GM19468 (cell line): ENCODE data around the gene GZMH.
"Not testable (repeated sequence)": the region's sequence is repeated elsewhere in the genome, so short reads cannot be mapped to it uniquely, and the experiment has no call there.

Source experiments
- ATAC-seq: cut with Tn5 transposase; IDR thresholded peaks from one replicate; pipeline ENCODE4 v1.9.1; 2021; ENCODE audit warnings: mild to moderate bottlenecking, moderate library complexity, moderate number of reproducible peaks; ENCODE audit not compliant: unreplicated experiment; ENCODE audit errors: extremely low read depth

GZMH gene

GRCh38 chr14:24597403-24597802, 12.1 kb downstream of the GZMH start:
- no peak for ATAC-seq

- no peak for ATAC-seq
Observed at GRCh38 chr14:24595073-24595808, 14.2 kb downstream of the GZMH start.

- not testable (repeated sequence) for ATAC-seq
Observed at GRCh38 chr14:24591004-24591403, 18.5 kb downstream of the GZMH start.

GRCh38 chr14:24584402-24584801, 25.1 kb downstream of the GZMH start:
- not testable (repeated sequence) for ATAC-seq

- ATAC-seq = no peak
Observed at GRCh38 chr14:24578558-24578957, 30.9 kb downstream of the GZMH start.

- ATAC-seq = no peak
Observed at GRCh38 chr14:24576771-24577170, 32.7 kb downstream of the GZMH start.

- no peak for ATAC-seq
Observed at GRCh38 chr14:24576182-24576581, 33.3 kb downstream of the GZMH start, which contains the start of gene CTSG. Gene CTSG, minus strand, starts transcription at chr14:24576250. Its CDS starts 27 bp downstream, at chr14:24576223.

GRCh38 chr14:24574206-24574774, 35.2 kb downstream of the GZMH start:
- no peak for ATAC-seq

GRCh38 chr14:24566318-24566717, 43.2 kb downstream of the GZMH start:
- no peak for ATAC-seq

GRCh38 chr14:24565766-24566165, 43.7 kb downstream of the GZMH start:
- no peak for ATAC-seq

- ATAC-seq = no peak
Observed at GRCh38 chr14:24563505-24563904, 46.0 kb downstream of the GZMH start.

GRCh38 chr14:24556756-24557155, 52.7 kb downstream of the GZMH start:
- no peak for ATAC-seq
